Amygdala (tissue), 56 donors: ENCODE data around the gene OR4Q2.
"Not testable (repeated sequence)": the region's sequence is repeated elsewhere in the genome, so short reads cannot be mapped to it uniquely, and the experiment has no call there.

Experiments used
- DNase-seq, 56 donors: peaks; one replicate each; lab custom pipeline; 2025; lab: John Stamatoyannopoulos, UW

Gene OR4Q2

GRCh38 chr14:20001863-20002262, at the start of gene OR4Q2:
Gene OR4Q2 (plus strand): TSS chr14:20002163.
- no peak for DNase-seq

GRCh38 chr14:19969735-19970134, 32.2 kb upstream of the OR4Q2 start:
- not testable (repeated sequence) for DNase-seq

GRCh38 chr14:19974844-19975243, 27.1 kb upstream of the OR4Q2 start:
- no peak for DNase-seq

GRCh38 chr14:19975291-19975690, 26.7 kb upstream of the OR4Q2 start, which contains the start of gene OR4K15:
Gene OR4K15 (plus strand): TSS chr14:19975591. CDS start chr14:19975591, 0 bp downstream.
- DNase-seq = no peak

GRCh38 chr14:19993438-19993837, 8.5 kb upstream of the OR4Q2 start:
- DNase-seq = no peak

- DNase-seq = no peak
These were observed 356 bp downstream of the OR4Q2 start for GRCh38 chr14:20002319-20002718.

- DNase-seq = no peak
These were observed 6.2 kb downstream of the OR4Q2 start for GRCh38 chr14:20008156-20008555.

GRCh38 chr14:20019257-20019865, 17.4 kb downstream of the OR4Q2 start, which contains the start of gene OR4K14:
Gene OR4K14 (minus strand): TSS chr14:20019307. CDS start chr14:20015193, 4,114 bp downstream.
- DNase-seq = no peak

- no peak for DNase-seq
These were observed 29.1 kb downstream of the OR4Q2 start for GRCh38 chr14:20031058-20031457.

GRCh38 chr14:20035449-20035848, 33.5 kb downstream of the OR4Q2 start:
- DNase-seq = no peak

GRCh38 chr14:20035938-20036337, 34.0 kb downstream of the OR4Q2 start, which contains the start of gene OR4K13:
Gene OR4K13 (minus strand): TSS chr14:20036038. CDS start chr14:20034758, 1,280 bp downstream.
- DNase-seq = no peak

- no peak for DNase-seq
These were observed 42.3 kb downstream of the OR4Q2 start for GRCh38 chr14:20044243-20044642.

- DNase-seq = no peak
These were observed 46.2 kb downstream of the OR4Q2 start for GRCh38 chr14:20048202-20048601.
